ENCODE measurements around the gene ZNF423. TPM values are rescaled to one million over a fixed set of nuclear protein-coding genes. Genes with fewer than 3 reads are reported as not detected.

Gene ZNF423
- polyA plus RNA-seq, 1 of the 3 experiments (the other 2 are of a cell fraction): 1.2 TPM

DNA sequence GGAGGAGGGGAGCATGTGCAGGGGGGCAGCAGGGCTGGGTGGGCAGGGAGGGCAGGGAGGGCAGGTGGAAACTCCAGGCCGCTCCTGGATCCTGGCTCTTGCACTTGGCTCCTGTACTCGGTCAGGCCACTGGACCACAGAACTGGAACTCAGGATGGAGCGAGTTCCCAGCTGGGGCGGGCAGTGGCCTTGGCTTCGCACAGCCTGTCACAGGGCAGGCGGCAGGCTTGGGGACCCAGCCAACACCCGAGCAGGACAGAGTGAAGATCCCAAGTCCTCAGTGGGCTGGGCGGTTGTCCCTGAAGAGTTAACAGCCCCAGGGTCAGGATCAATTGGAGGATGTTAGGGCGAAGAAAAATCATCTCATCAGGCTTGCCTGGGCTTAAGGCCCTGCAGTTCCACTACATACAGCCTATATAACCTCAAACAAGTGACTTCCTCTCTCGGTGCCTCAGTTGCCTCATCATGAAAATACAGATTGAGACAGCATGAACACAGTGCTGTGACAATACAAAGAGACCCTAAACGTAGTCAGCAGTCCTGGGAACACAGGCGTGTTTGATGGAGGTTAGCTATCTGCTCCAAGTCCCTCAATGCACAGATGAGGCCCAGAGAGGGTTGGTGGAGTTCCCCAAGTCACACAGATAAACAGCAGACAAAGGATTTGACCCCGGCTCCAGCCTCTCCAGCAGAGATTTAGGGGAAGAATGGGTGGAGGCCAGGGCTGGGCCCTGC lies 21.9 kb downstream of the ZNF423 start (continued):
- TF ChIP-seq RFX5 (IDR thresholded peaks at IDR 0.05; ENCODE audit: low read length): no peak
- TF ChIP-seq YY1 (IDR thresholded peaks at IDR 0.05; ENCODE audit: low read depth): no peak
- no peak for TF ChIP-seq RCOR1 (IDR thresholded peaks at IDR 0.05; ENCODE audit: low read length)
- TF ChIP-seq, protein P1, sequence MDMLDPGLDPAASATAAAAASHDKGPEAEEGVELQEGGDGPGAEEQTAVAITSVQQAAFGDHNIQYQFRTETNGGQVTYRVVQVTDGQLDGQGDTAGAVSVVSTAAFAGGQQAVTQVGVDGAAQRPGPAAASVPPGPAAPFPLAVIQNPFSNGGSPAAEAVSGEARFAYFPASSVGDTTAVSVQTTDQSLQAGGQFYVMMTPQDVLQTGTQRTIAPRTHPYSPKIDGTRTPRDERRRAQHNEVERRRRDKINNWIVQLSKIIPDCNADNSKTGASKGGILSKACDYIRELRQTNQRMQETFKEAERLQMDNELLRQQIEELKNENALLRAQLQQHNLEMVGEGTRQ (IDR thresholded peaks at IDR 0.05; ENCODE audit: borderline replicate concordance, low read depth, low read length): no peak
- no peak for TF ChIP-seq REST (IDR thresholded peaks at IDR 0.05; ENCODE audit: low read depth, low read length)
- TF ChIP-seq TCF12 (IDR thresholded peaks at IDR 0.05): no peak

- Histone ChIP-seq H3K9me2 (no peaks in the 10 kb centered on the region), H4K20me1 (ENCODE audit: insufficient read depth) (no peaks in the 10 kb centered on the region), H3K4me1 (ENCODE audit: control insufficient read depth in 1 of 2, insufficient read depth in 2 of 2, low read depth in 1 of 2, low read length in 1 of 2) (peaks cover 0 to 49% of the 10 kb centered on the region in 2 experiments; a peak in 2 of 4 replicates), H3K36me3 (replicated peaks in 1 of 2; ENCODE audit: control insufficient read depth in 1 of 2, insufficient read depth in 2 of 2, low read length in 1 of 2) (no peaks in the 10 kb centered on the region), H3K4me3 (ENCODE audit: low read depth in 2 of 2, low read length in 1 of 2) (no peak overlapping the region), H3K27ac (ENCODE audit: low read depth in 2 of 2, low read length in 1 of 2) (no peak overlapping the region; a peak in 1 of 4 replicates), H3K27me3 (ENCODE audit: insufficient read depth) (no peaks in the 10 kb centered on the region), H3F3A (replicated peaks; ENCODE audit: insufficient read depth) (no peaks in the 10 kb centered on the region), H3K79me2 (ENCODE audit: insufficient read depth) (no peaks in the 10 kb centered on the region), H3K9me3 (no peaks in the 10 kb centered on the region), H3K4me2 (no peak overlapping the region), H2AFZ (ENCODE audit: low read depth) (no peak overlapping the region), H3K9ac (no peak overlapping the region)
- WGBS (ENCODE audit: low lambda C conversion rate): 74% methylated on average over 11 of the region's 11 CpGs
- POLR2A ChIA-PET: no interaction called here
- no peak for DNase-seq
- CTCF ChIA-PET: interaction anchor here (3.4 kb wide), 1 partner anchor 25 kb away, joined by 12 read pairs; no protein-coding TSS in a partner anchor
- no peak for TF ChIP-seq SMC3 (IDR thresholded peaks at IDR 0.05; ENCODE audit: low read depth, low read length)
Observed at GRCh38 chr16:49833085-49833484, 22.8 kb downstream of the ZNF423 start.

- DNase-seq: no peak
- H2AFZ ChIP-seq (ENCODE audit: low read depth): no peak overlapping the region
Observed at GRCh38 chr16:49832177-49832576, 23.7 kb downstream of the ZNF423 start.

More at GRCh38 chr16:49832177-49832576, 23.7 kb downstream of the ZNF423 start:
- H3K79me2 ChIP-seq (ENCODE audit: insufficient read depth): no peaks in the 10 kb centered on the region
- H3K4me1 ChIP-seq (ENCODE audit: control insufficient read depth in 1 of 2, insufficient read depth in 2 of 2, low read depth in 1 of 2, low read length in 1 of 2): peaks cover 0 to 46% of the 10 kb centered on the region in 2 experiments; a peak in 2 of 4 replicates
- no peaks in the 10 kb centered on the region for H3K9me3 ChIP-seq
- H3K27me3 ChIP-seq (ENCODE audit: insufficient read depth): no peaks in the 10 kb centered on the region
- H3K4me3 ChIP-seq (ENCODE audit: low read depth in 2 of 2, low read length in 1 of 2): no peak overlapping the region
- no peaks in the 10 kb centered on the region for H3K36me3 ChIP-seq (replicated peaks in 1 of 2; ENCODE audit: control insufficient read depth in 1 of 2, insufficient read depth in 2 of 2, low read length in 1 of 2)
- ChIA-PET CTCF (interaction anchor here (0.5 to 3.4 kb wide), 4 partner anchors 11 to 124 kb away, joined by 3 to 12 read pairs (median 6); no protein-coding TSS in a partner anchor), POLR2A (interaction anchor here (0.6 kb wide), 1 partner anchor 12 kb away, joined by 3 read pairs; no protein-coding TSS in a partner anchor)
- H4K20me1 ChIP-seq (ENCODE audit: insufficient read depth): no peaks in the 10 kb centered on the region
- H3K4me2 ChIP-seq: no peak overlapping the region
- WGBS (ENCODE audit: low lambda C conversion rate): 82% methylated on average over 7 of the region's 7 CpGs
- no peak overlapping the region for H3K27ac ChIP-seq (ENCODE audit: low read depth in 2 of 2, low read length in 1 of 2)
- H3K9ac ChIP-seq: no peak overlapping the region
- no peaks in the 10 kb centered on the region for H3K9me2 ChIP-seq
- TF ChIP-seq POLR2AphosphoS5 (IDR thresholded peaks at IDR 0.05; ENCODE audit: low read depth, low read length): no peak
- H3F3A ChIP-seq (replicated peaks; ENCODE audit: insufficient read depth): no peaks in the 10 kb centered on the region
